Measurements from ENCODE around the gene APBB2.

DNA sequence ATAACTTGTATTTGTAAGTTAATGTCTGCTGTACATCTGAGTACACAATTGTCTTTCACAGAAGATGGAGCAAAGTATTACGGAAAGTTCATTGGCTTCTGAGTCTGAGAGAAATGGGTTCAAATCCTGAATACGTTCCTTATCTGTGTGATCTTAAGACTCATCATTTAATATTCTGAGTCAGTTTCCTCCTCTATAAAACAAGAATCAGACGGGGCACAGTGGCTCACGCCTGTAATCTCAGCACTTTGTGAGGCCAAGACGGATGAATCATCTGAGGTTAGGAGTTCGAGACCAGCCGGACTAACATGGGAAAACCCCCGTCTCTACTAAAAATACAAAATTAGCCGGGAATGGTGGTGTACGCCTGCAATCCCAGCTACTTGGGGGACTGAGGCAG, 57.8 kb downstream of the APBB2 start:
- TF ChIP-seq OSR1 (CRISPR knock-in tag; IDR thresholded peaks at IDR 0.05) (no peak), ZFP30 (CRISPR knock-in tag; IDR thresholded peaks at IDR 0.05) (no peak), ARNTL (CRISPR knock-in tag; IDR thresholded peaks at IDR 0.05; ENCODE audit: borderline replicate concordance, low read depth) (no peak), ZNF565 (CRISPR knock-in tag; conservative IDR thresholded peaks at IDR 0.05; ENCODE audit: low read depth) (no peak), ZFP3 (CRISPR knock-in tag; IDR thresholded peaks at IDR 0.05) (no peak), BACH2 (CRISPR knock-in tag; IDR thresholded peaks at IDR 0.05; ENCODE audit: borderline replicate concordance) (no peak), TOX (CRISPR knock-in tag; IDR thresholded peaks at IDR 0.05; ENCODE audit: borderline replicate concordance) (no peak), SNAI2 (CRISPR knock-in tag; IDR thresholded peaks at IDR 0.05) (no peak), ZC3H10 (CRISPR knock-in tag; IDR thresholded peaks at IDR 0.05) (no peak)
- TF ChIP-seq, protein P1, sequence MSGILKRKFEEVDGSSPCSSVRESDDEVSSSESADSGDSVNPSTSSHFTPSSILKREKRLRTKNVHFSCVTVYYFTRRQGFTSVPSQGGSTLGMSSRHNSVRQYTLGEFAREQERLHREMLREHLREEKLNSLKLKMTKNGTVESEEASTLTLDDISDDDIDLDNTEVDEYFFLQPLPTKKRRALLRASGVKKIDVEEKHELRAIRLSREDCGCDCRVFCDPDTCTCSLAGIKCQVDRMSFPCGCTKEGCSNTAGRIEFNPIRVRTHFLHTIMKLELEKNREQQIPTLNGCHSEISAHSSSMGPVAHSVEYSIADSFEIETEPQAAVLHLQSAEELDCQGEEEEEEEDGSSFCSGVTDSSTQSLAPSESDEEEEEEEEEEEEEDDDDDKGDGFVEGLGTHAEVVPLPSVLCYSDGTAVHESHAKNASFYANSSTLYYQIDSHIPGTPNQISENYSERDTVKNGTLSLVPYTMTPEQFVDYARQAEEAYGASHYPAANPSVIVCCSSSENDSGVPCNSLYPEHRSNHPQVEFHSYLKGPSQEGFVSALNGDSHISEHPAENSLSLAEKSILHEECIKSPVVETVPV (CRISPR knock-in tag; IDR thresholded peaks at IDR 0.05) = no peak
- TF ChIP-seq, protein P2, sequence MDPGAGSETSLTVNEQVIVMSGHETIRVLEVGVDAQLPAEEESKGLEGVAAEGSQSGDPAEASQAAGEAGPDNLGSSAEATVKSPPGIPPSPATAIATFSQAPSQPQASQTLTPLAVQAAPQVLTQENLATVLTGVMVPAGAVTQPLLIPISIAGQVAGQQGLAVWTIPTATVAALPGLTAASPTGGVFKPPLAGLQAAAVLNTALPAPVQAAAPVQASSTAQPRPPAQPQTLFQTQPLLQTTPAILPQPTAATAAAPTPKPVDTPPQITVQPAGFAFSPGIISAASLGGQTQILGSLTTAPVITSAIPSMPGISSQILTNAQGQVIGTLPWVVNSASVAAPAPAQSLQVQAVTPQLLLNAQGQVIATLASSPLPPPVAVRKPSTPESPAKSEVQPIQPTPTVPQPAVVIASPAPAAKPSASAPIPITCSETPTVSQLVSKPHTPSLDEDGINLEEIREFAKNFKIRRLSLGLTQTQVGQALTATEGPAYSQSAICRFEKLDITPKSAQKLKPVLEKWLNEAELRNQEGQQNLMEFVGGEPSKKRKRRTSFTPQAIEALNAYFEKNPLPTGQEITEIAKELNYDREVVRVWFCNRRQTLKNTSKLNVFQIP (CRISPR knock-in tag; IDR thresholded peaks at IDR 0.05; ENCODE audit: borderline replicate concordance, low read depth) = no peak
- TF ChIP-seq, protein P3, sequence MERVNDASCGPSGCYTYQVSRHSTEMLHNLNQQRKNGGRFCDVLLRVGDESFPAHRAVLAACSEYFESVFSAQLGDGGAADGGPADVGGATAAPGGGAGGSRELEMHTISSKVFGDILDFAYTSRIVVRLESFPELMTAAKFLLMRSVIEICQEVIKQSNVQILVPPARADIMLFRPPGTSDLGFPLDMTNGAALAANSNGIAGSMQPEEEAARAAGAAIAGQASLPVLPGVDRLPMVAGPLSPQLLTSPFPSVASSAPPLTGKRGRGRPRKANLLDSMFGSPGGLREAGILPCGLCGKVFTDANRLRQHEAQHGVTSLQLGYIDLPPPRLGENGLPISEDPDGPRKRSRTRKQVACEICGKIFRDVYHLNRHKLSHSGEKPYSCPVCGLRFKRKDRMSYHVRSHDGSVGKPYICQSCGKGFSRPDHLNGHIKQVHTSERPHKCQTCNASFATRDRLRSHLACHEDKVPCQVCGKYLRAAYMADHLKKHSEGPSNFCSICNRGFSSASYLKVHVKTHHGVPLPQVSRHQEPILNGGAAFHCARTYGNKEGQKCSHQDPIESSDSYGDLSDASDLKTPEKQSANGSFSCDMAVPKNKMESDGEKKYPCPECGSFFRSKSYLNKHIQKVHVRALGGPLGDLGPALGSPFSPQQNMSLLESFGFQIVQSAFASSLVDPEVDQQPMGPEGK (CRISPR knock-in tag; IDR thresholded peaks at IDR 0.05; ENCODE audit: borderline replicate concordance) = no peak

All from SK-N-SH treated with all-trans-retinoic acid at 6 μM for 48 hours (cell line).